ENCODE results near the gene ANKRD39. TPM values are rescaled to one million over a fixed set of nuclear protein-coding genes. Genes with fewer than 3 reads are reported as not detected.

ANKRD39 gene
- total RNA-seq, 2 donors from 2014 or later = 12.1 to 12.4 TPM

GRCh38 chr2:96875498-96876268 is 17.9 kb upstream of the ANKRD39 start:
- DNase-seq (ENCODE audit: low spot score) = no peak
- intact Hi-C loops (cut with DNase I) = no loop called here

- intact Hi-C loops (cut with DNase I) = no loop called here
- no peak for DNase-seq (ENCODE audit: low spot score)
Measured at GRCh38 chr2:96874198-96874831, 16.5 kb upstream of the ANKRD39 start.

GRCh38 chr2:96873651-96874096 is 15.9 kb upstream of the ANKRD39 start:
- DNase-seq (ENCODE audit: low spot score) = no peak
- intact Hi-C loops (cut with DNase I) = no loop called here

GRCh38 chr2:96872591-96873349 is 15.0 kb upstream of the ANKRD39 start:
- intact Hi-C loops (cut with DNase I) = no loop called here
- no peak for DNase-seq (ENCODE audit: low spot score)

- intact Hi-C loops (cut with DNase I) = no loop called here
- DNase-seq (ENCODE audit: low spot score) = no peak
Measured at GRCh38 chr2:96870626-96871255, 12.9 kb upstream of the ANKRD39 start.

GRCh38 chr2:96869822-96870625 is 12.2 kb upstream of the ANKRD39 start, which contains the start of gene SEMA4C:
Gene SEMA4C, minus strand, starts transcription at chr2:96870080. Its CDS starts 2,194 bp downstream, at chr2:96867886.
- intact Hi-C loops (cut with DNase I) = loop anchor here (5.0 kb wide), 1 partner anchor 37 kb away; no protein-coding TSS in a partner anchor
- DNase-seq (ENCODE audit: low spot score) = peak; percentile 89

- DNase-seq (ENCODE audit: low spot score) = peak; percentile 94
- intact Hi-C loops (cut with DNase I) = loop anchor here (5.0 kb wide), 1 partner anchor 38 kb away; no protein-coding TSS in a partner anchor
Measured at GRCh38 chr2:96869281-96869821, 11.5 kb upstream of the ANKRD39 start.

- intact Hi-C loops (cut with DNase I) = loop anchor here (5.0 kb wide), 1 partner anchor 39 kb away; no protein-coding TSS in a partner anchor
- DNase-seq (ENCODE audit: low spot score) = peak; percentile 97
Measured at GRCh38 chr2:96868555-96869280, 10.9 kb upstream of the ANKRD39 start.

- intact Hi-C loops (cut with DNase I) = loop anchor here (5.0 kb wide), 1 partner anchor 39 kb away; no protein-coding TSS in a partner anchor
- no peak for DNase-seq (ENCODE audit: low spot score)
Measured at GRCh38 chr2:96867756-96868554, 10.1 kb upstream of the ANKRD39 start.

- DNase-seq (ENCODE audit: low spot score) = no peak
- intact Hi-C loops (cut with DNase I) = loop anchor here (5.0 kb wide), 1 partner anchor 40 kb away; no protein-coding TSS in a partner anchor
Measured at GRCh38 chr2:96866986-96867755, 9.4 kb upstream of the ANKRD39 start.

GRCh38 chr2:96866586-96866985 is 8.8 kb upstream of the ANKRD39 start:
- intact Hi-C loops (cut with DNase I) = loop anchor here (5.0 kb wide), 1 partner anchor 41 kb away; no protein-coding TSS in a partner anchor
- no peak for DNase-seq (ENCODE audit: low spot score)

- intact Hi-C loops (cut with DNase I) = loop anchor here (5.0 kb wide), 1 partner anchor 41 kb away; no protein-coding TSS in a partner anchor
- DNase-seq (ENCODE audit: low spot score) = no peak
Measured at GRCh38 chr2:96866149-96866548, 8.3 kb upstream of the ANKRD39 start.

GRCh38 chr2:96865654-96866053 is 7.8 kb upstream of the ANKRD39 start:
- no peak for DNase-seq (ENCODE audit: low spot score)
- intact Hi-C loops (cut with DNase I) = loop anchor here (2.0 to 5.0 kb wide), 2 partner anchors 42 to 83 kb away; no protein-coding TSS in a partner anchor

GRCh38 chr2:96864343-96865091 is 6.7 kb upstream of the ANKRD39 start:
- intact Hi-C loops (cut with DNase I) = loop anchor here (2.0 to 5.0 kb wide), 2 partner anchors 43 to 84 kb away; no protein-coding TSS in a partner anchor
- DNase-seq (ENCODE audit: low spot score) = no peak

All from posterior vena cava (tissue), 2 donors.